Stimulated activated CD4-positive, alpha-beta T cell treated with anti-CD3 and anti-CD28 coated beads, Interleukin-4, amount 100 ng/mL, for 48 hours (primary cell): ENCODE results near the gene COL4A4.

Experiments used
- DNase-seq, 2 donors: peaks; one replicate each; pipeline ENCODE4 v3.0.0-alpha.2; 2020; ENCODE audit warnings: low read depth in 2 of 2

COL4A4 gene

GRCh38 chr2:227030789-227031188 is 133.2 kb downstream of the COL4A4 start:
- no peak for DNase-seq

- DNase-seq: no peak
Observed at GRCh38 chr2:227029426-227030105, 134.4 kb downstream of the COL4A4 start.

- DNase-seq: no peak
Observed at GRCh38 chr2:227025510-227025909, 138.5 kb downstream of the COL4A4 start.

DNA sequence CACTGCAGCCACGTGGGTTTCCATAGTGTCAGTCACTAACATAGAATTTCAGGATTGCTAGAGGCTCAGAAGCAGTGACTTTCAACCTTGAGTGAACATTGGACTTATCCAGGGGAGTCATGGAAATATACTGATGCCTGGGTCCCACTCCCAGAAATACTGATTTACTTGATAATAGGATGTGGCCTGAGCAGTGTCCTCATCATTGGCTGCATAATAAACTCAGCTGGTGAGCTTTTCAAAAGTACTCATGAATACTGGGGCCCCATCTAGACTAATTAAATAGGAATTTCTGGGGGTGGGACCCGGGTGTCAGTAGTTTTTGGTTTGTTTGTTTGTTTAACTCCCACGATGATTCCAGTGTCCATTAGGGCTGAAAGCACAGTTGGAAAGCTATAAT is 141.4 kb downstream of the COL4A4 start:
- DNase-seq: no peak

- no peak for DNase-seq
Observed at GRCh38 chr2:227020416-227020815, 143.6 kb downstream of the COL4A4 start.

- DNase-seq: no peak
Observed at GRCh38 chr2:227016894-227017293, 147.1 kb downstream of the COL4A4 start.

GRCh38 chr2:227013881-227014280 is 150.1 kb downstream of the COL4A4 start:
- DNase-seq: no peak

DNA sequence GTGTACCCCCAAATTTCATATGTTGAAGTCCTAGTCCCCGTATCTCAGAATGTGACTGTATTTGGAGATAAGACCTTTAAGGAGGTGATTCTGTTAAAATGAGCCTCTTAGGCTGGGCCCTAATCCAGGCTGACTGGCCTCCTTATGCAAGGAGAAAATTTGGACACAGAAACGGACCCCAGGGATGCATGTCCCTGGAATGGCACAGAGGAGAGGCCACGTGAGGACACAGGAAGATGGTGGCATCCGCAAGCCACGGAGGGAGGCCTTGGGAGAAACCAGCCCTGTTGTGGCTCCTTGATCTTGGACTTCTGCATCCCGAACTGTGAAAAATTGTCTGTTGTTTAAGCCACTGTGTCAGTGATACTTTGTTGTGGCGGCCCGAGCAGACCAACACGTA is 150.7 kb downstream of the COL4A4 start:
- no peak for DNase-seq

DNA sequence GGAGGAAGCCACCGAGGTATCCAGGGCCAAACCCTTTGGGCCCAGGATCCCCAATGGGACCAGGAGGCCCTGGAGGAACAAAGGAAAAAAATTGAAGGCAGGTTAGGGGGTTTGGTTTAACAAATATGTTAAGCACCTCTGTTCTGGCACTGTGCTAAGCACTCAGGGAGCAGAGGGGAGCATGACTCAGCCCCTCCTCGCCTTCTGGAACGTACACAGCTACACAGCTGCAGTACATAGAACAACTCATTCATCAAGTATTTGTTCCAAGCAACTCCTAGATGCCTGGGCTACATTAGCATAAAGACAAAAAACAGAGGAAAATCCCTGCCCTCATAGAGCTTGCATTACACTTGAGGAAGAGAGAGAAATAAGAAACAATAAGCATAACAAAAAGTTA is 153.6 kb downstream of the COL4A4 start:
- DNase-seq: no peak

GRCh38 chr2:227007940-227008339 is 156.1 kb downstream of the COL4A4 start:
- DNase-seq: no peak

DNA sequence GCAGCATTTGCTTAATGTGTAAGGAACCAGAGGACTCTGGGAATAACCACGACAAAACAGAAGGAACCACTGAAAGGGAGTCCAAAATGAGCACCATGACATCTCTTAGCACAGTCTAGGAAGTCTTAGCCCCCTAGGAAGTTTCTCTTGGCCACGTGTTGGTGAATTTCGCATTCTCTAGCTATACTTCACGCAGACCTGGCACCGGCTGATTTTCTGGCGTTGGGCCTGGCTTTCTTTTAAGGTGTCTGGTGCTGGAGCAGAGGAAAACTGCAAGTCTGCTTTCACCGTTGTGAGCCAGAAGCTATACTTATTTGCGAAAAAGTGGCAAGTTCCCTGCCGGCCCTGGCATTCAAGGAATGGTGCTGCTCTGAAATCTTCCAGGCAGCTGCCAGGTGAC is 156.9 kb downstream of the COL4A4 start:
- no peak for DNase-seq

DNA sequence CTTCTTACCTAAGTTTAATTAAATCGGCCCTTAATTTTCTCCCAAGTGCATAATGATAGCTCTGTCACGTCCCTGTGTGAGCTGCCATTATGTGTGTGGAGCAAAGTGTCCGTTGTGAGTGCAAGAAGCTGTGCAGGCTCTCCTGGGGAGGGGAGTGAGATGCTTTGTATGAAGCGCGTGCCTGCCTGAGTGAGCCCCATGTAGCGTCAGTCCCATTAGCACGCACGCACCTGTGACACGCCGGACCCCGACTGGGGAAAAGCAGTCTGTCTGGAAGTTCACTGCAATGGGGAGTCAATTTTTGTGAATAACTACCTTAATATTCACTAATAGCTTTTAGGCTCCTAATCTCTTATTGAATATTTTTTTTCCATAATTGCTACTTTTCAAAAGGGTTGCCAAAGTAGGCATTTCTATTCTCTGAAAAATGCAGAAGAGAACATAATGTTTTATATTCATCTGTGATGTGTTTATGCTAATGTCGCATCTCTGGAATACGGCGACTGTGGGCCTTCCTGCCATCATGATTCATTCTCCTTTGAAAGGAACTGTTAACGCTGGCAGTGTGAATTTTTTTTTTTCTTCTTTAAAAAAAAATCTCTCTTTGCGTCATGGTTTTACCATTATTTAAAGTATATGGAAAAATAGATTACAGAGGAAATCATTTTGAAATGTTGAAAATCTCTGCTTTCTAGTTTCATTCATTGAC is 157.7 kb downstream of the COL4A4 start:
- no peak for DNase-seq

DNA sequence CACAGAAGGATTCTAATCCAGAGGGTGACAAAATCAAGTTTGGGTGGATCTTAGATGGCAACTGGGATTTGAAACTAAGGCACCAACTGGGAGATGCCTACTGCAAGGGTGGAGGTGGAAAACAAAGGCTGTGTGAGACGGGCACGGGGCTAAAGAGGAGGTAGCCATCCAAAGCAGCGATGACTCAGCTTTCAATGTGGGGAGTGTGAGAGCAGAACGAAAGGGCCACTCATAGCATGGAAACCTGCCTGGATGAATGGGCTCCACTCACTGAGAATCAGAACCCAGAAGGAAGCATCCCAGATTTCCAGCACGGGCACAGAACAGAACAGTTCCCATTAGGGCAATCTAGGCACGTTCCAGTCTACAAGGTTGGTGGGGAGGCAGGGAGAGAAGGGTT is 159.5 kb downstream of the COL4A4 start:
- no peak for DNase-seq

DNA sequence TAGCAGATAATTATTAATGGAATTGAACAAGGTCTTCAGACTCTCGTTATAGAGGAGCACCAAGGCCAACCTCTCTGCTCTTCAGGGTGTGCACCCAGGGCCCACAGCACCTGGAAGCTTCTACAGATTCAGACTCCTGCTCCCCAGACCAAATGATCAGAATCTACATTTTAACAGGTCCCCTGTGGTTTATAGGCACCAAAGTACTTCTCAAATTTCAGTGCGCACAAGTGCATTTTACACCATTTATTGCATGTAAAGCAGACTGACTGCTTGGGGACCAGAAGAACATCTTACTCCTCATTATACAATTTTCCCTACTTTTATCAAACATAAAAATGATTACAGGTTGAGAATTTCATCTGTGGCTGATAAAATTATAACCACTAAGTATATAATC is 163.9 kb downstream of the COL4A4 start:
- no peak for DNase-seq

- no peak for DNase-seq
Observed at GRCh38 chr2:226999661-227000060, 164.3 kb downstream of the COL4A4 start.

DNA sequence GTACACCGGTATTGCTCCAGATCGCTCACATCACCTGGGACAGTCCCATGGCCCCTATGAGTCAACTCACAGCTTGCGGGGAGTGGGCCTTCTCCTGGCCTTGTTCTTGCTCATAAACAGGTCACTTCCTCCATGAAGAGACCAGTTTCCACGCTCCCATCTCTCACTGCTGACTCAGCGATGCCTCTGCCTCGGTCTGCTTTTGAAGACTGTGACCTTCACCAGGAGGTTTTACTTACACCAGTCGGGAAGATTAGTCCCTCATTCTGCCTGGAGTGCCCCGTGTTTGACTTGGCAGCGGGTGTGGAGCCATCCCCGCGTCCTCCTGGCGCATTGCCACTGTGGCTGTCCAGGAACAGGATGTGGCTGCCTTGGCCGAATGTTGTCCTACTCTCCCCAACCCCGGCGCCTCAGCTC is 168.4 kb downstream of the COL4A4 start:
- peak; percentile 47 to 50 for DNase-seq

DNA sequence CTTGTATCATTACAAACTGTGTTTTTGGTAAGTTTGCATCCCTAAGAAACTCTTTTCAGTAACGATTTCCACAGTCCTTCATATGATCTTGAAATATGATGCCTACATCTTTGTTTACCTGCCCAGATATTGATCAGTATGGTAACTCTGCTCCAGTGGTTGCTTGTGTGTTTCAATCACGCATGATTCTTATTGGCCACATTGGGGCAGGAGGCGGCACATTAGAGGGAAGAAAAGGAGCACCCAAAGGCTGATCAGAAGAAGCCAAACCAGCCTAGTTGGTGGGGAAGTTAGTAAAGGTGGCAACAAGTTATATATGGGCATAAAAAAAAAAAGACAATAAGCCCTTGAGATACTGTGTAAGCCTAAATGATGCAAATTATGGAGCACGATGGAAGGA is 169.2 kb downstream of the COL4A4 start:
- no peak for DNase-seq

DNA sequence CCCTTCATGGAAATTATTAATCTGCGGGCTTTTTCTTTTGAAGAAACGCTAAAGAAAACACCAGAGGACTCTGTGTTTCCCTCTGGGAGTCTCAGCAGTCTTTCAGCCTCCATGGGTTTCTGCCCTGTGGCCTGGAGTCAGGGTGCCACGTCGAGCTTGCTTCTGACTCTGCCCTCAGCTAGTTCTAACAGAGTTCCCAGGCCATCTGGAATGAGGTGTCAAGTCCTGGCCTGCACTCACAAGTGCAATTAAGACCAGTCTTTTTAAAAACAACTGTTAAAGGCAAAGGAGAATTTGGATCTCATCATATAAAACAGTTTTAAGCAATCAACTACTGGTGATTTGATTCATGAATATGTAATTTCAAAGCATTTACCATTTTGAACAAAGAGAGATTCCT is 170.8 kb downstream of the COL4A4 start:
- DNase-seq: no peak

GRCh38 chr2:226991663-226992062 is 172.3 kb downstream of the COL4A4 start:
- no peak for DNase-seq

DNA sequence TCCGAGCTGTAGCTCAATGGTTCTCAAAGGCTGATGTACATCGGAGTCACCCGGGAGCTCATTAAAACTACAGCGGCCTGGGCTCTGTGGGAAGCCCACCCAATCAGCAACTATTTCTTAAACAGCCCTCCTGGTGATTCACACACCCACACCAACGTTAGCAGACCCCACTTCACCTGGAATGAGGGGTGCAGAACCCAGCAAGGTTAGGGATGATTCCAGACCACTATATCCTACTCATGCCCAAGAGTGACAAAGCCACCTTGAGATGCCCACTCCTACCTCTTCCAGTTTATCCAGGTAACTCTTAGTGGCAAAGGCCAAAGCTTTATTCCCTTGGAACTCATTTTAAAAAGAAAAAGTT is 178.4 kb downstream of the COL4A4 start:
- DNase-seq: no peak

DNA sequence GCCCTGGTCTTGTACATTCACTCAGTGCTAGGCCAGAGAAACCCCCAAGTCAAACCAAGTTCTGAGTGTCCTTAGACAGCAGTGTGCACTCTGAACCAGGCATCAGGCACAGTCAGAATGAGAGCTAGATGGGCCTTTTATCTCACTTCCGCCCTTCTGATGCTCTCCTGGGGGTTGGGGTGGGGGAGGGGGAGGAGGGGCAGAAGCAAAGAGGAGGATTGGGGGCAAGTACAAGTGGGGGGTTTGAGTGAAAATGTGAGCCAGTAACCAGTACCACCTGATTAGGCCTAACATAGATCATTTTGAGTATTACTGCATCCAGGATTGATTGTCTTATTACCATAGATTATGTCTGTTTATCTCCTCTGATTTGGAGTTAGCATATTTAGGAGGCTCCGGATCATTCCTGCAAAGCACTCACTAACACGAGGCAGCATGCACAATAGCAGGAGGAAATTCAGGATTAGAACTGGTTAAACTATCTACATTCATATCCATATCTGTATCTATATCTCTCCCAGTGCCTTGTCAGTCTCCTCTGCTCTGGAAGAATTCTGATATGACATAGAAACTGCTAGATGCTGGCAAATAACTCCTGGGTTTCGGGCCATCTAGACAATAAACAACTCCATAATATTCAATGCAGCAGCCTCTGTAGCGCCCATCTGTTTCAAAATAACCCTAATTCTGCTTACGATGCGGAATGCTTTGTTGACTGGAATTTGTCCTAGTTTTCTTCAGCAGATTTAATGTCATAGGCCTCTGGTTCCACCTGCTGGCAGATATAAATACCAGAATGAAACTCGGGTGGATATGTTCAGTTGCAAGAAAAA is 179.0 kb downstream of the COL4A4 start:
- DNase-seq: no peak

DNA sequence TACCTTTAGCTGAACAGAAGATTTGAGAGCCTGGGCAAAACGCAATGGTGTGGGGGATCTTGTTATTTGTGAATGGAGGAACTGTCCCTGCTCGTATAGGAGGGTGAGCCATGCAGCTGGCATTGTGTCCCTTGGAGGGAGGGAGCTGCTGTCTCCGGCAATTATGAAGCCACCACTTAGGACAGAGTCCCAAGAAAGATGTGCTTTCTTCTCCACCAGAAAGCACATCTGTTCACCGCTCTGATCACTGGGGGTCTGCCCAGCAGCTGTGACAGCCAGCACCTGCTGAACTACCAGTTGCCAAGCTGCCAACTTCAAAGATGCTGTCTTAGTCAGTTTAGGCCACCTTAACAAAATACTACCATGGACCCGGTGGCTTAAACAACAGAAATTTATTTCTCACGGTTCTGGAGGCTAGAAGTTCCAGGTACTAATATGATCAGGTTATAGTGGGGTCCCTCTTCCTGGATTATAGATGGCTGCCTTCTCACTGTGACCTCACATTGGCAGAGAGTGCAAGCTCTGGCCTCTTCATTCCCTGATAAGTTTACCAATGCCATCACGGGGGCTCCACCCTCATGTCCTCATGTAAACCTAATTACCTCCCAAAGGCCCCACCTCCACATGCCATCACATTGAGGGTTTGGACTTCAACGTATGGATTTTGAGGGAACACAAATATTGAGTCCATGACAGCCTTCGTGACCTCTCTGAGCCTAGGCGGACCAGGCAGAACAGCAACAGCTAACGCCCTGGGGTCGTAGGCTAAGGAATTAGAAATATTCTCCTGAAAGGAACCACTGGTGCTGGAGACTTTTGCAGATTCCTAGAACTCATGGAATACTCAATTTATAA is 179.9 kb downstream of the COL4A4 start:
- no peak for DNase-seq
